Glutamatergic neuron (in vitro differentiated cells): ENCODE measurements around the gene ZFHX3. TPM values are rescaled to one million over a fixed set of nuclear protein-coding genes. Genes with fewer than 3 reads are reported as not detected.

Source experiments
- DNase-seq: peaks from one replicate; pipeline ENCODE4 v3.0.0; 2022
- H3K27ac Mint-ChIP-seq: one replicate; pipeline ENCODE4 v1.8.0; 2020; ENCODE audit warnings: mild to moderate bottlenecking, mixed read lengths, inconsistent platforms; ENCODE audit not compliant: unreplicated experiment
- H3K27me3 Mint-ChIP-seq: one replicate; pipeline ENCODE4 v1.8.0; 2020; ENCODE audit warnings: mild to moderate bottlenecking, moderate library complexity, mixed read lengths, inconsistent platforms; ENCODE audit not compliant: unreplicated experiment
- H3K36me3 Mint-ChIP-seq: one replicate; pipeline ENCODE4 v1.8.0; 2020; ENCODE audit warnings: mild to moderate bottlenecking, mixed read lengths, inconsistent platforms; ENCODE audit not compliant: unreplicated experiment
- H3K4me1 Mint-ChIP-seq: one replicate; pipeline ENCODE4 v1.8.0; 2020; ENCODE audit warnings: mild to moderate bottlenecking, low read depth, mixed read lengths, inconsistent platforms; ENCODE audit not compliant: unreplicated experiment
- H3K4me3 Mint-ChIP-seq: one replicate; pipeline ENCODE4 v1.8.0; 2020; ENCODE audit warnings: mild to moderate bottlenecking, mixed read lengths, inconsistent platforms; ENCODE audit not compliant: unreplicated experiment
- H3K9me3 Mint-ChIP-seq: one replicate; pipeline ENCODE4 v1.8.0; 2020; ENCODE audit warnings: mild to moderate bottlenecking, moderate library complexity, mixed read lengths, inconsistent platforms; ENCODE audit not compliant: unreplicated experiment
- CTCF ChIP-seq: fragments of 200-600 bp; sonication (generic); IDR thresholded peaks from one replicate; pipeline ENCODE4 v1.5.0; 2021; ENCODE audit not compliant: partially characterized antibody, unreplicated experiment
- total RNA-seq: library from RNA; stranded (reverse); fragmentation: NEBNext Ultra II Directional; extraction: Animal tissue kit (Norgen Biotek cat#: 25700); gene quantifications from one replicate; pipeline ENCODE4 v1.2.1, GENCODE V29; 2021; ENCODE audit not compliant: unreplicated experiment

ZFHX3 gene
- total RNA-seq, 1 donor from 2014 or later, result 6.8 TPM

GRCh38 chr16:72944757-72945485 is 103.0 kb downstream of the ZFHX3 start:
- Mint-ChIP-seq H3K36me3 (no peaks in the 10 kb centered on the region), H3K4me3 (no peak overlapping the region), H3K27ac (no peak overlapping the region), H3K9me3 (peaks cover 11% of the 10 kb centered on the region), H3K4me1 (peaks cover 19% of the 10 kb centered on the region), H3K27me3 (no peaks in the 10 kb centered on the region)
- no peak for TF ChIP-seq CTCF
- no peak for DNase-seq

DNA sequence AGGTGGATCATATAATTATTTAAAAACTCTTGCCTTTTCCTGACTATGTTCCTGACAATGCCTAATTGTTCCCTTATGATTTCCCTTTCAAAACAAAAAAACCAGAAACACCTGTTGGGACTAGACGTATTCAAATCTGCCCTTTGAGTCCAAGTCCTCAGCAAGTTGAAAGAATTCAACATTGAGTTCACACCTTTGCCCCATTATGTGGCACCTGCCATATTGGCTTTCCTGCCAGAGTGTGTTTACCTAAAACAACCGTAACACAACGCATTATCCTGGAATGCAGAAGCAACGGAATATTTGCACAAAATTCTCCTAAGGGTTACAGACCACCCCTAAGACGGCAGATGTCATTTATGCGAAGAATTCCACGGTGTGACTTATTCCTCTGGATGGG is 105.9 kb downstream of the ZFHX3 start:
- Mint-ChIP-seq H3K27me3 (peaks cover 5% of the 10 kb centered on the region), H3K9me3 (peaks cover 5% of the 10 kb centered on the region), H3K4me1 (peaks cover 12% of the 10 kb centered on the region), H3K4me3 (no peak overlapping the region), H3K36me3 (no peaks in the 10 kb centered on the region), H3K27ac (no peak overlapping the region)
- DNase-seq, result no peak
- no peak for TF ChIP-seq CTCF

- Mint-ChIP-seq H3K4me1 (peaks cover 11% of the 10 kb centered on the region), H3K27ac (no peak overlapping the region), H3K9me3 (peaks cover 5% of the 10 kb centered on the region), H3K36me3 (no peaks in the 10 kb centered on the region), H3K4me3 (no peak overlapping the region), H3K27me3 (peaks cover 6% of the 10 kb centered on the region)
- no peak for DNase-seq
- no peak for TF ChIP-seq CTCF
Observed at GRCh38 chr16:72940886-72941285, 107.0 kb downstream of the ZFHX3 start.

- no peak for TF ChIP-seq CTCF
- peak overlapping the region; percentile 25 for H3K27ac Mint-ChIP-seq
- H3K4me1 Mint-ChIP-seq, result peaks cover 15% of the 10 kb centered on the region
- no peak for DNase-seq
- H3K36me3 Mint-ChIP-seq, result no peaks in the 10 kb centered on the region
- H3K9me3 Mint-ChIP-seq, result peaks cover 7% of the 10 kb centered on the region
- H3K4me3 Mint-ChIP-seq, result no peak overlapping the region
- peaks cover 6% of the 10 kb centered on the region for H3K27me3 Mint-ChIP-seq
Observed at GRCh38 chr16:72939247-72939646, 108.7 kb downstream of the ZFHX3 start.

DNA sequence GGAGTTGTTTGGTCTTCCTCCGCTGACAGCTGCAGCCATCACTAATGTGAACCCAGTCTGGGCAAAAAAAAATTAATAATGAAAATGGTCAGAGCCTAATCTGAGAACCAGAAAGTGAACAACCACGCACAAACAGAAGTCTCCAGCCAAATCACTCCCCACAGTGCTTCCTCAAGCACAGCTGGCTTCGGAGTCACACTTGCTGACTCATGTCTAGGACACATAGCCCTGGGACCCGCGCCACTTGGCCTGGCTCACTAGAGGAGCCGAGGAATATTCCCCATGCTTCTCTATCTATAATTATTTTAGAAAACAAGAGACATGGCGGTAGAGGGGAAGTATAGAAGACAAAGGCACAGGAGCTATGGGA is 109.1 kb downstream of the ZFHX3 start:
- H3K27ac Mint-ChIP-seq, result no peak overlapping the region
- no peak for TF ChIP-seq CTCF
- peaks cover 6% of the 10 kb centered on the region for H3K27me3 Mint-ChIP-seq
- no peak overlapping the region for H3K4me3 Mint-ChIP-seq
- H3K4me1 Mint-ChIP-seq, result peaks cover 15% of the 10 kb centered on the region
- H3K9me3 Mint-ChIP-seq, result peaks cover 7% of the 10 kb centered on the region
- H3K36me3 Mint-ChIP-seq, result no peaks in the 10 kb centered on the region
- no peak for DNase-seq
